Measurements from ENCODE around the gene IGF2BP2. TPM values are rescaled to one million over a fixed set of nuclear protein-coding genes. Genes with fewer than 3 reads are reported as not detected.

Gene IGF2BP2
- total and polyA plus RNA-seq, 2 of the 13 experiments (the other 11 are each of a cell fraction or from before 2014, with no cell fraction given) = 6.5 to 46.0 TPM

GRCh38 chr3:185756477-185756876, 68.4 kb downstream of the IGF2BP2 start (continued):
- TF ChIP-seq ZNF281 (CRISPR knock-in tag; IDR thresholded peaks at IDR 0.05; ENCODE audit: borderline replicate concordance) (no peak), ESRRA (CRISPR knock-in tag; IDR thresholded peaks at IDR 0.05; ENCODE audit: low read depth) (no peak), ZNF800 (CRISPR knock-in tag; IDR thresholded peaks at IDR 0.05) (no peak), AKNA (CRISPR knock-in tag; IDR thresholded peaks at IDR 0.05; ENCODE audit: borderline replicate concordance) (no peak), CBFB (CRISPR knock-in tag; IDR thresholded peaks at IDR 0.05) (no peak), DNMT3B (CRISPR knock-in tag; conservative IDR thresholded peaks at IDR 0.05) (no peak), NBN (conservative IDR thresholded peaks at IDR 0.05) (no peak)
